ENCODE data around the gene CASZ1.

- TF ChIP-seq CTCF (conservative IDR thresholded peaks at IDR 0.05) (no peak), EZH2 (IDR thresholded peaks at IDR 0.05; ENCODE audit: low read depth) (no peak)
These were observed 47.3 kb upstream of the CASZ1 start for GRCh38 chr1:10843697-10844096.

All from PC-9 (cell line).